ENCODE measurements around the gene TSHZ2.

The TSHZ2 gene

DNA sequence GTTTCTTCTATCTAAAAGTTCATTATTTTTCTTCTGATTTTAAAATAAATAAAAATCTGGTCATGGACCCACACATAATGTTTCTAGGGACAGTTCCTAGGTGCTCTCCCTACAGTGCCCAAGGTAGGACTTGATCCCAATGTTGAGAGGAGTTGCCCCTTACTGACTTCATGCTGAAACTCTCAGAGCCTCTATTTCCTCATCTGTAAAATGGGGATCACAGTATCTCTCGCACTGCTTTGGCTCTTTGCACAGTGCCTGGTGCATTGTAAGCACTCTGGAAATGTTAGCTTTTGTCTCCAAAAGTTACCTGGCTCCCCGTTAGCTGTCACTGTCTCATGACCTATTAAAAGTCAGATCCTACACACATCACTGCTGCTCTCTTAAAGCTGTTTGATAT, 205.5 kb downstream of the TSHZ2 start:
- DNase-seq: no peak

- DNase-seq: no peak
Measured at GRCh38 chr20:53179749-53180148, 207.6 kb downstream of the TSHZ2 start.

DNA sequence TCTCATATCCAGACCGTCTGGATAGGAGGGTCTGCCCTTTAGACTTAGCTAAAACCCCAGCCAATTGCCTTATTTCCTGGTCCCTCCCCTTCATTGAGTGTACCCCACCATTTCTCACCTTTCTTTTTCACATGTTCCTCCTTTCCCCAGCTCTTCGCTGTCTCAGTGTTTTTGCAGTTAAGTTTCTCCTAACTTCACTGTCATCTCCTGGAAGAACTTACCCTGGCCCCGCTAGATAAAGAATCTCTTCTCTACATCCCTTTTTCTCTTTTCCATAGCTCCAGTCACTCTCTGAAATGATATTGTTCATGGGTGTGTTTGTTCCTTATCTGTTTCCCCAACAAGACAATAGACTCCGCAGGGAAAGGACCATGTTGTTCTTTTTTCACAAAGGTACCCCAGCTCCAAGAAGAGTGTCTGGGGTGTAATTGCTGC, 208.8 kb downstream of the TSHZ2 start:
- DNase-seq: no peak

DNA sequence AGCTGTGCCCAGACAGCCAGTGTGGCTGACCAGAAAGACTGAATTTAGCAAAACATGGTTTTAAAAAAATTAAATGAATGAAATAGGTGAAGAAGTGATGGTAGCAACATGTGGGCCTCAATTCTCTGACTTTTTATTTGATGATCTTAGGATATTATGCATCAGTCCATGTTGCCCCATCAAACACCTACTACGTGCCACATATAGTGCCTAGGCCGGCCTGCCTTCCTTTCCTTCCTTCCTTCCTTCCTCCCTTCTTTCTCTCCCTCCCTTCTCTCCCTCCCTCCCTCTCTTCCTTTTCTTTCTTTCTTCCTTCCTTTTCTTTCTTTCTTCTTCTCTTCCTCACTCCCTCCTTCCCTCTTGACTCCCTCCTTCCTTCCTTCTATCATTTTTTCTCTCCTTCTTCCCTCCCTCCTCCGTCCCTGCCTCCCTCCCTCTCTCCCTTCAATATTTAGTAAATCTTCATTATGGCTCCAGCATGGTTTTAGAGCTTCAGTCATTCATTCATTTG, 209.8 kb downstream of the TSHZ2 start:
- DNase-seq: no peak

- no peak for DNase-seq
Measured at GRCh38 chr20:53183181-53183580, 211.0 kb downstream of the TSHZ2 start.

DNA sequence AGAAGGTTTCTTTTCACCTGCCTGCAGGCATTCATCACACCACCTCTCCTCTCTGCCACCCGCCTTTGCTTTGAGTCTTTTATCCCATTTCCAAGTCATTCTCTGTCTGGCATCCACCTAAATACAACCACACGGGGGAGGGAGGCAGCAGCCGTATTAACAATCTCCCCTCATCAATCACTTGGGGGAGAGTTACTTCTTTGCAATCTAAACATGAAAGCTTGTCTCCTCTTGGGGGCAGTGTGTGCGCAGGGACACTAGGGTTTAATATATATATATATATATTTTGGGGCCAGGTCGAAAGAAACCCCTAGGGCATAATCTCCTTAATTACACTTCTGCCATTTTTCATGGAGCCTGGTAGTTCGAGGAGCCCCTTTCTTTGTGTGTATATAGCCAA, 214.5 kb downstream of the TSHZ2 start:
- DNase-seq: no peak

GRCh38 chr20:53187392-53188068, 215.4 kb downstream of the TSHZ2 start:
- no peak for DNase-seq

DNA sequence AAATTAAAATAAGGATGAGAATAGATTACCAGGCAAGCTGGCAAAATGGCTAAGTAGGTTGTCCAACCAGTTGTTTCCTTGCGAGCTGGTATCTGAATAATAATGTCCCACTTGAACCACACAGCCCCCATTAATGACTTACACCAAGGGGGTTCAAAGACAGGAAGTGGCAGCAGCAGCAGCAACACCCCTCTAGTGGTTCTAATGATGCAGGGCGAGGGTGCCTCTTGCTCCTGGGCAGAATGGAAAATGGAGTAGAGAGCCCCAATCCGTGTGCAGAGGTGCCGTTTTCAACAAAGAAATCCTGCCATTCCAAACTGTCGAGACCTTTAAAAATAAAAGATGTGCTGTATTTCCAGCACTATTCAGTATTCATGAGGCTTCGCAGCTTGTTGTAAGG, 218.1 kb downstream of the TSHZ2 start:
- no peak for DNase-seq

- DNase-seq: no peak
Measured at GRCh38 chr20:53191957-53192356, 219.8 kb downstream of the TSHZ2 start.

- no peak for DNase-seq
Measured at GRCh38 chr20:53194306-53195290, 222.4 kb downstream of the TSHZ2 start.

GRCh38 chr20:53195876-53196610, 223.9 kb downstream of the TSHZ2 start:
- DNase-seq: no peak

DNA sequence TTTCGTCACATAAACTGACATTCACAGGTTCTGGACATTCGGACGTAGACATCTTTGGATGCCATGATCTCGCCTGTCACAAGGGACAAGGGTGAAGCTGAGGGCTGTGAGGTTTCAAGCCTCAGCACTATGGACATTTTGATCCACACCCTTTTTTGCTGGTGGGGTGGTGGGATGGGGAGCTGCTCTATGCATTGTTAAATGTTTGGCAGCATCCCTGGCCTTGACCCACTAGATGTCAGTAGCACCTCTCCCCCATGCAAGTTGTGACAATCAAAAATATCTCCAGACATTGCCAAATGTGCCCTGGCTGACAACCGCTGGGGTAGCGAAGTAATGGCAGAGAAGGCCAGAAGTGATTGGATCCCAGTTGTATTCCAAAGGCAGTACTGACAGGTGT, 229.4 kb downstream of the TSHZ2 start:
- no peak for DNase-seq

- DNase-seq: no peak
Measured at GRCh38 chr20:53202777-53203176, 230.6 kb downstream of the TSHZ2 start.

DNA sequence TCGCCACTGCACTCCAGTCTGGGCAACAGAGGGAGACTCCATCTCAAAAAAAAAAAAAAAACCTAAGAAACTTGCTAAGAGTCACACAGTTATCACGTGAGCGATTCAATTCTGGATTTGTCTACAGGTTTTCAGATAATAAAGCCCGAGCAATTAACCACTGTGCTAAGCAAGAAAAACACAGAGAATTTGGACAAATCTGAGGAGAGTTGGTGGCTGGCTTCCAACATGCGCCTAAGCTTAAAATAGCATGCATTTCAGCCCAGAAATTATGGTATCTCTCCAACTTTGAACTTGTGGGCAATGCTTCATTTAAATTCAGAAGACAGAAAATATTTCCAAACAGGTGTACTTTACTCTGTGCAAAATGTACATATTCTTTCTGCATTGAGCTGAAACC, 232.9 kb downstream of the TSHZ2 start:
- DNase-seq: no peak

DNA sequence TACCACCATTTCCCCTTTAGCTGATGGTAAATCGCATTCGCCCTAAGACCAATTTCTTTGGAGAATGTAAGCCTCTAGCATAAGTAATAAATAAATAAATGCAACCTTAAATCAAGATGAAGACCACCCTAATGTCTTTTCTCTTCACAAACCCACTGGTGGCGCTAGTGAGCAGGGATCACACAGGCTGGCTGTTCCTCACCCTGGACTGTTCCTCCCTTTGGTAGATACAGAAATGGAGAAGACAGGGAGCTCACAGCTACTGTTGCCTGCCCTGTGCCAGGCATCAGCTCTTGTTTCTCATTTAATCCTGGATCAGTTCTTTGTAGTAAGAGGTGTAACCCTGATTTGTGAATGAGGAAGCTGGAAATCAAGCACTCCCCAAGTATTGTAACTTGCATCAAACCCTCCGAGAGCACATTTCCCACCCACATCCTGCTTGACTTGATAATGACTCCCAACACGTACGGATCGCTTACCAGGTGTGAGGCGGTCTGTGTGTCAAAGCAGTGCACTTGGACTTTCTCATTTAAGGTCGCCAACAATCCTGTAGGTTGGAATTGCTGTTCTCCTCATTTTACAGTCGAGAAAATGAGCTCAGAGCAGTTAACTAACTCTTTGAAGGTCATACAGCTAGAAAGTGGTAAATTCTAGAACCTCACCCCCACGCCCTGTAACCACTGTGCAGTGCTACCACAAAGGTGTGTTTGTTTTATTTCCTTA, 236.1 kb downstream of the TSHZ2 start:
- DNase-seq: no peak

DNA sequence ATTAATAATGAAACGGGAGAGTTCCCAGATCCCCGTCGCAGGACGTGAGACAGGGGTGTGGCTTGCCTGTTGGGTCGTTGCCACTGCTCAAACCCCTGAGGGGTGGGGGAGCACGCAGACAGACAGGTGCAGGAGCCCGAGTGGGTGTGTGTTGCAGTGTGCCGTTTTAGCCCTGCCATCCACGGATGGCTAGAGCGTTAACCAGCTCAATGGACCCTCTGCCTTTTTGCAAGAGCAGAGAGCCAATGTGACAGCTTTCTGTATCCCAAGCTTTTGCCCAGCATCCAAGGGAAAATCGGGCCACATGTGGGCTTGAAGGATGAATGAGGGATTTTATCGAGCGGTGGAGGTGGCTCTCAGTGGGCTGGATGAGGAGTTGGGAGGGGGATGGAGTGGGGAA, 237.9 kb downstream of the TSHZ2 start:
- DNase-seq: no peak

DNA sequence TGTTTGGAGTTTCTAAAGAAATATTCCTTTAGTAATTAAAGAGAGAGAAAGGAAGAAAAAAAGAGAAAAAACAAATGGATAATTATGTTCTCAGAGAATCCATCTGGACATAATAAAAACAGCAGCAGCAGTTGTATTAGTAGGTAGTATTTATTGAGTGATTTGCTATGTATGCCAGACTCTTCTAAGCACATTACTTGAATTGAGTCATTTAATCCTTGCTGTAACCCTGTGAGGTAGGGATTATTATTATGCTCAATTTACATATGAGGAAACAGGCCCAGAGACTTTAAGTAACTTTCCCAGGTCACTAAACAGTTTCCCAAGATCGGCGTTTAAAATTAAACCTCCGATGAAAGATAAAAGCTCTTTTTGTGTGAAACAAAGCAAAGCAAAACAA, 238.8 kb downstream of the TSHZ2 start:
- no peak for DNase-seq

DNA sequence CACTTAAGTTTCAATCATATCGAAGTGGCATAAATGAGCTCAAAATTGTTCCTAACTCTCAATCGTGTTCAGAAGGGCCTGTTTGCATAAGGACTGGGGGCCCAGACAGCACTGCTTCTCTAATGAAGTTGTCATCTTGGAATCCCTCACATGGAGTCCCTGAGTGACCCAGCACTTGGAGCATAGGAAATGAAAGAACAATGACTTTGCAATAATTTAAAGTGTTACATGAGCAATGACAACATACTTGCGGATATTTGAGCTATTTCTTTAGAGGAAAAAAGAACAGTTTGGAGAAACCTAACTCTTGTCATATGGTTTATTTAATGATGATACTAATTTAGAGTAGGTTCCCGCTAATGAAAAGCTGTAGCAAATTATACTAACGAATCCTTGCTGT, 239.9 kb downstream of the TSHZ2 start:
- DNase-seq: no peak

DNA sequence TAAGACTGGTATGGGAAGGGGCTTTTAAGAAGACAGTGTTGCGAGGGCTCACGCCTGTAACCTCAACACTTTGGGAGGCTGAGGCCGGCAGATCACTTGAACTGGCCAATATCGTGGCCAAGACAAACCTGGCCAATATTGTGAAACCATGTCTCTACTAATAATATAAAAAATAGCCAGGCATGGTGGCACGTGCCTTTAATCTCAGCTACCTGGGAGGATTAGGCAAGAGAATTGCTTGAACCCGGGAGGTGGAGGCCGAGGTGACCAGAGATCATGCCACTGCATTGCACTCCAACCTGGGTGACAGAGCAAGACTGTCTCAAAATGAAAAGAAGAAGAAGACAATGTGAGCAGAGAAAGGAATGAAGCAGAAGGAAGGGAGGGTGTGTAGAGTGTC, 242.2 kb downstream of the TSHZ2 start:
- DNase-seq: no peak

DNA sequence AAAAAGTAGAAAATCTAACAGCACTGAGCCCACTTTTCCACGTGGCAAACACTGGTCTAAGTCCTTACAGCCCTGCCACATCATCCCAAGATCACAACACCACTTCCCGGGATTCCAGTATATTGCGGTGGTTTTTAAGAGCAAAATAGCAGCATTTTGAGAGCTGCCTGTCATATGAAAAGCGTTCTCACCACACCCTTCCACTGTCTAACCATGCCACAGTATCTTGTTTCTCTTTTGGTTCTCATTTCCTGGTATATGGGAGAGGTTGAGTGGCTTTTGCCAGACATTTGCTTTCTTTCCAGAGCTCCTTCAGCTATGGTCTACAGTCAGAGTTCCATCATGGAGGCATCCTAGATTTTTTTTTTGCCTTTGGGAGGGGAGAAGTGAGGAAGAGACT, 243.0 kb downstream of the TSHZ2 start:
- no peak for DNase-seq

GRCh38 chr20:53216478-53216855, 244.3 kb downstream of the TSHZ2 start:
- no peak for DNase-seq

- DNase-seq: no peak
Measured at GRCh38 chr20:53216856-53217576, 244.9 kb downstream of the TSHZ2 start.

All from DMS79 (cell line).